ENCODE data around the gene ALKBH5. TPM values are rescaled to one million over a fixed set of nuclear protein-coding genes. Genes with fewer than 3 reads are reported as not detected.

ALKBH5 gene
- total and polyA plus RNA-seq, 2 of the 8 experiments (the other 6 are each of a cell fraction or from before 2014, with no cell fraction given), result 63.7 to 86.4 TPM

DNA sequence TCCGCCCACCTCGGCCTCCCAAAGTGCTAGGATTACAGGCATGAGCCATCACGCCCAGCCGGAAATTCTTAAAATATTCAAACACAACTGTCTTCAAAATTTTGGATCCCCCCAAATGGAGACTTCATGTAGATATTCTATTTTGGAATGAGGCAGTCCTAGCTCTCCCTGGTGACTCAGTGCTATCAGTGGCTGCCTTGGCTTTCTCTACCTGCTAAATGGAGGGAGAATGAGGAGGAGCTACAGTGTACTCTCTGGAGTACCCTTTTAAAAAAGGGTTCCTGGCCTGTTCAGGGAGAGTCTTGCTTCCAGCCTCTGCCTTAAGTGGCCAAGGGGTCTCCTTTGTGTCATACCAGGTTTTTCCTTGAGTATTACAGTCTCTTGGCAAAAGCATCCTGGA, 10.8 kb downstream of the ALKBH5 start (continued):
- TF ChIP-seq GABPA (IDR thresholded peaks at IDR 0.05; ENCODE audit: borderline replicate concordance, insufficient read depth, low read length) (no peak), CREB1 (IDR thresholded peaks at IDR 0.05) (no peak), RNF2 (IDR thresholded peaks at IDR 0.05; ENCODE audit: borderline replicate concordance, low read depth, low read length, missing control alignments, poor library complexity, severe bottlenecking) (no peak), KDM4A (IDR thresholded peaks at IDR 0.05; ENCODE audit: low read depth, low read length, severe bottlenecking) (no peak), YY1 (IDR thresholded peaks at IDR 0.05; ENCODE audit: low read depth, low read length) (no peak)
